IMR-90 (cell line): ENCODE results near the gene TFPI. TPM values are rescaled to one million over a fixed set of nuclear protein-coding genes. Genes with fewer than 3 reads are reported as not detected.

Experiments
- ATAC-seq: fragments of 200-7000 bp; cut with Tn5 transposase; 2 replicates; pipeline ENCODE4 v1.9.1; 2020; ENCODE audit warnings: low read depth, mild to moderate bottlenecking, moderate library complexity
- BruUV-seq: library from RNA; stranded (reverse); fragments of 400-500 nt; replicated peaks from 2 replicates; lab custom pipeline; 2021; lab: Mats Ljungman, UMichigan
- CTCF ChIA-PET: fragments of 300-600 bp; formaldehyde crosslinking; extraction: SDS; loops from one replicate; lab custom pipeline; 2021; ENCODE audit warnings: antibody characterized with exemption; lab: Yijun Ruan, JAX
- POLR2A ChIA-PET: fragments of 300-600 bp; sonication (Branson Sonifier 250); formaldehyde crosslinking; loops from one replicate; lab custom pipeline; 2022; ENCODE audit warnings: antibody characterized with exemption; ENCODE audit not compliant: unreplicated experiment; lab: Charles Lee
- DNase-seq: peaks from one replicate; pipeline ENCODE4 v3.0.0; 2013
- H2AFZ ChIP-seq: replicated peaks from 2 replicates; pipeline ENCODE3; 2013; ENCODE audit warnings: low read length, mild to moderate bottlenecking; ENCODE audit not compliant: poor library complexity
- H2AK5ac ChIP-seq: 2 replicates; pipeline ENCODE4 v1.6.1; 2013; ENCODE audit warnings: low read depth, low read length, inconsistent platforms
- H2AK9ac ChIP-seq: replicated peaks from 2 replicates; pipeline ENCODE3; 2013; ENCODE audit warnings: mild to moderate bottlenecking, low read depth, low read length, moderate library complexity; ENCODE audit not compliant: poor library complexity
- H2BK120ac ChIP-seq: 2 replicates; pipeline ENCODE4 v1.6.1; 2013; ENCODE audit warnings: low read depth, low read length, inconsistent platforms
- H2BK15ac ChIP-seq: 3 replicates; pipeline ENCODE4 v1.6.1; 2013; ENCODE audit warnings: low read depth, low read length, inconsistent platforms
- H2BK20ac ChIP-seq: 2 replicates; pipeline ENCODE4 v1.6.1; 2013; ENCODE audit warnings: low read depth, mild to moderate bottlenecking, inconsistent platforms, low read length, moderate library complexity
- H2BK5ac ChIP-seq: 2 replicates; pipeline ENCODE4 v1.6.1; 2013; ENCODE audit warnings: mild to moderate bottlenecking, low read depth, low read length, inconsistent platforms; ENCODE audit not compliant: poor library complexity, severe bottlenecking
- H3K14ac ChIP-seq: replicated peaks from 2 replicates; pipeline ENCODE4 v1.6.1; 2013; ENCODE audit warnings: low read depth, low read length, inconsistent platforms
- H3K18ac ChIP-seq: 2 replicates; pipeline ENCODE4 v1.6.1; 2013; ENCODE audit warnings: low read depth, low read length, control low read depth
- H3K23ac ChIP-seq: 2 replicates; pipeline ENCODE4 v1.6.1; 2013; ENCODE audit warnings: low read depth, low read length, inconsistent platforms
- H3K27ac ChIP-seq: 2 replicates; pipeline ENCODE4 v1.5.1; 2013; ENCODE audit warnings: mild to moderate bottlenecking, control low read depth, low read length; ENCODE audit not compliant: insufficient read depth
- H3K27me3 ChIP-seq: 2 replicates; pipeline ENCODE4 v1.6.1; 2013; ENCODE audit warnings: low read length; ENCODE audit not compliant: control insufficient read depth, insufficient read depth
- H3K36me3 ChIP-seq: 2 replicates; pipeline ENCODE4 v1.6.1; 2013; ENCODE audit warnings: low read length, mixed read lengths; ENCODE audit not compliant: control insufficient read depth, insufficient read depth
- H3K4ac ChIP-seq: 2 replicates; pipeline ENCODE4 v1.6.1; 2013; ENCODE audit warnings: low read depth, low read length, inconsistent platforms
- H3K4me1 ChIP-seq: 2 replicates; pipeline ENCODE4 v1.6.1; 2013; ENCODE audit warnings: low read length, mixed read lengths; ENCODE audit not compliant: control insufficient read depth, insufficient read depth
- H3K4me2 ChIP-seq: 2 replicates; pipeline ENCODE4 v1.6.1; 2013; ENCODE audit warnings: low read depth, mild to moderate bottlenecking, control low read depth, low read length, moderate library complexity
- H3K4me3 ChIP-seq: 2 replicates; pipeline ENCODE4 v1.5.1; 2013; ENCODE audit warnings: low read depth, mild to moderate bottlenecking, control low read depth, low read length, moderate library complexity; ENCODE audit not compliant: insufficient read depth
- H3K56ac ChIP-seq: 2 replicates; pipeline ENCODE4 v1.6.1; 2013; ENCODE audit warnings: low read length, inconsistent platforms; ENCODE audit not compliant: insufficient read depth; ENCODE audit errors: extremely low read depth
- H3K79me1 ChIP-seq, 2 experiments: 2 replicates each; pipeline ENCODE4 v1.6.1; 2013; ENCODE audit warnings: low read length in 2 of 2, inconsistent platforms in 1 of 2, low read depth in 1 of 2
- H3K9ac ChIP-seq: 2 replicates; pipeline ENCODE4 v1.6.1; 2013; ENCODE audit warnings: low read depth, low read length, control low read depth
- H3K9me1 ChIP-seq: 2 replicates; pipeline ENCODE4 v1.6.1; 2013; ENCODE audit warnings: low read length, inconsistent platforms; ENCODE audit not compliant: insufficient read depth
- H3K9me3 ChIP-seq: 2 replicates; pipeline ENCODE4 v1.6.1; 2013; ENCODE audit warnings: low read length; ENCODE audit not compliant: control insufficient read depth, insufficient read depth
- H4K20me1 ChIP-seq: 2 replicates; pipeline ENCODE4 v1.6.1; 2013; ENCODE audit warnings: low read length, inconsistent platforms; ENCODE audit not compliant: insufficient read depth
- H4K5ac ChIP-seq: 2 replicates; pipeline ENCODE4 v1.6.1; 2013; ENCODE audit warnings: mild to moderate bottlenecking, low read depth, low read length, control low read depth
- H4K8ac ChIP-seq, 2 experiments: 2 replicates each; pipeline ENCODE4 v1.6.1; 2013; ENCODE audit warnings: low read depth in 2 of 2, low read length in 2 of 2, control low read depth in 1 of 2, inconsistent platforms in 1 of 2
- H4K91ac ChIP-seq: 2 replicates; pipeline ENCODE4 v1.6.1; 2013; ENCODE audit warnings: low read depth, low read length, inconsistent platforms; ENCODE audit not compliant: insufficient read depth
- CEBPB ChIP-seq: IDR thresholded peaks from 2 replicates; pipeline ENCODE4 v1.6.1; 2012; ENCODE audit warnings: low read depth, low read length, improper control_type of control experiment
- CHD1 ChIP-seq: IDR thresholded peaks from 2 replicates; pipeline ENCODE4 v1.6.1; 2012; ENCODE audit warnings: low read depth, low read length, improper control_type of control experiment
- FOS ChIP-seq: fragments of 150-350 bp; IDR thresholded peaks from 2 replicates; pipeline ENCODE4 v1.6.1; 2016; ENCODE audit warnings: low read depth, low read length
- MAFK ChIP-seq: IDR thresholded peaks from 2 replicates; pipeline ENCODE4 v1.6.1; 2012; ENCODE audit warnings: low read depth, low read length, improper control_type of control experiment
- MAZ ChIP-seq: IDR thresholded peaks from 2 replicates; pipeline ENCODE4 v1.6.1; 2012; ENCODE audit warnings: low read depth, mild to moderate bottlenecking, low read length, improper control_type of control experiment, moderate library complexity, borderline replicate concordance
- NFE2L2 ChIP-seq: fragments of 150-350 bp; IDR thresholded peaks from 2 replicates; pipeline ENCODE4 v1.6.1; 2016; ENCODE audit warnings: low read depth, mild to moderate bottlenecking, low read length
- POLR2A ChIP-seq: IDR thresholded peaks from 2 replicates; pipeline ENCODE4 v1.6.1; 2012; ENCODE audit warnings: mild to moderate bottlenecking, low read depth, low read length
- RFX5 ChIP-seq: IDR thresholded peaks from 2 replicates; pipeline ENCODE4 v1.8.0; 2012; ENCODE audit warnings: low read depth, mild to moderate bottlenecking, low read length, moderate library complexity
- SMC3 ChIP-seq: fragments of 150-350 bp; IDR thresholded peaks from 2 replicates; pipeline ENCODE4 v1.6.1; 2016; ENCODE audit warnings: low read depth, mild to moderate bottlenecking, antibody characterized with exemption, low read length, moderate library complexity
- WGBS, 2 experiments: methylation state at CpG; one replicate each; pipeline versions ENCODE4 v1.1.5 to v1.1.7; 2013; ENCODE audit warnings: missing lambda C conversion rate in 2 of 2; ENCODE audit not compliant: insufficient read length in 1 of 2; ENCODE audit errors: extremely low coverage in 2 of 2; 5-methylcytosine and 5-hydroxymethylcytosine counted together
- dilution Hi-C: fragments of 300-500 bp; cut with HindIII; formaldehyde crosslinking; loops from one replicate; pipeline ENCODE4 v1.14.3; 2018; ENCODE audit warnings: low sequenced_read_pairs; ENCODE audit not compliant: unreplicated experiment
- in situ Hi-C: fragments of 300-500 bp; cut with MboI; formaldehyde crosslinking; loops from 3 replicates; pipeline ENCODE4 v1.14.3; 2019; ENCODE audit warnings: low sequenced_read_pairs, inconsistent platforms, mixed read lengths
- intact Hi-C: fragments of 100-400 bp; cut with micrococcal nuclease; formaldehyde crosslinking; loops from 2 replicates; pipeline ENCODE4 v1.10.0; 2022
- microRNA-seq, 2 experiments: library from miRNA; stranded (forward) in 1 of 2; unstranded in 1 of 2; fragments of 10-50 nt in 1 of 2; fragments of <30 nt in 1 of 2; gene quantifications in 1 of 2; microRNA quantifications in 1 of 2; one replicate each; pipeline versions ENCODE3 to v1.1.0; 2013 to 2020; ENCODE audit not compliant: insufficient read depth in 1 of 2, insufficient read length in 1 of 2, unreplicated experiment in 1 of 2
- polyA plus RNA-seq, 3 experiments: library from polyadenylated mRNA; depleted of rRNA; stranded (reverse); fragments of >200 nt; gene quantifications; 2 replicates each; pipeline ENCODE4 v1.2.3, GENCODE V29; 2012; ENCODE audit warnings: low replicate concordance in 1 of 3
- small RNA-seq, 5 experiments: library from RNA; depleted of rRNA; stranded (forward); fragments of <200 nt; gene quantifications; one replicate each; pipeline ENCODE3, GENCODE V24; 2012
- total RNA-seq: library from RNA; depleted of rRNA; stranded (reverse); fragments of >200 nt; gene quantifications from 2 replicates; pipeline ENCODE4 v1.2.3, GENCODE V29; 2012; rRNA removed

TFPI gene
- total and polyA plus RNA-seq, 2 of the 4 experiments (the other 2 are of a cell fraction) = 33.9 to 83.0 TPM

DNA sequence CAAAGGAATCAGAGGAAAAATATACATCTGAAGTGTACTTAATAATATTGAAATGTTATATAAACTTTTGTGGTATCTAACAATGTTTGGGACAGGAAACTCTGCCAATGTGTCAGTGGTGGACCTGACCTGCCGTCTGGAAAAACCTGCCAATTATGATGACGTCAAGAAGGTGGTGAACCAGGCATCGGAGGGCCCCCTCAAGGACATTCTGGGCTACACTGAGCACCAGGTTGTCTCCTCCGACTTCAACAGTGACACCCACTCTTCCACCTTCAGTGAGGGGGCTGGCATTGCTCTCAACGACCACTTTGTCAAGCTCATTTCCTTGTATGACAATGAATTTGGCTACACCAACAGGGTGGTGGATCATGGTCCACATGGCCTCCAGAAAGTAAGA is 138.8 kb downstream of the TFPI start:
- WGBS, 2 experiments = 92% methylated on average over 2 of the region's 5 CpGs; no CpG with 5 or more reads in 1 of the 2 experiments
- Histone ChIP-seq H3K4ac (no peak overlapping the region), H3K4me2 (no peak overlapping the region), H3K9me1 (no peaks in the 10 kb centered on the region), H3K18ac (no peak overlapping the region), H4K8ac (no peak overlapping the region), H4K91ac (no peak overlapping the region), H4K5ac (no peak overlapping the region), H3K36me3 (no peaks in the 10 kb centered on the region), H3K27ac (no peak overlapping the region), H2AFZ (no peak overlapping the region), H3K56ac (no peak overlapping the region), H4K20me1 (no peaks in the 10 kb centered on the region), H3K9ac (no peak overlapping the region), H2BK20ac (no peak overlapping the region), H3K4me1 (no peaks in the 10 kb centered on the region), H2AK5ac (no peak overlapping the region), H3K14ac (no peak overlapping the region), H2AK9ac (no peak overlapping the region), H3K4me3 (no peak overlapping the region), H3K23ac (no peak overlapping the region), H2BK15ac (no peak overlapping the region), H2BK120ac (no peak overlapping the region), H3K9me3 (no peaks in the 10 kb centered on the region), H3K79me1 (no peaks in the 10 kb centered on the region), H2BK5ac (no peak overlapping the region), H3K27me3 (no peaks in the 10 kb centered on the region)
- no peak for TF ChIP-seq CHD1
- TF ChIP-seq NFE2L2 = no peak
- no peak for TF ChIP-seq CEBPB
- no peak for TF ChIP-seq SMC3
- TF ChIP-seq FOS = no peak
- no peak for TF ChIP-seq MAZ
- TF ChIP-seq MAFK = no peak
- TF ChIP-seq RFX5 = no peak
- no peak for TF ChIP-seq POLR2A
- intact Hi-C loops = no loop called here
- dilution Hi-C loops = no loop called here
- DNase-seq (no peak), ATAC-seq (no peak)
- in situ Hi-C loops = no loop called here
- no TSS peak for BruUV-seq
- ChIA-PET CTCF (no interaction called here), POLR2A (no interaction called here)

Small RNA genes lying within 50 kb of the gene (microRNA-seq; reads per million reads assigned to microRNA genes)
- gene GAPDHP59 (ENCODE audit: insufficient read depth, insufficient read length) = not detected

Small RNA genes lying within 50 kb of the gene (small RNA-seq; reads per million reads assigned to genes)
- gene GAPDHP59 = 0 reads per million in 5 experiments

Other genes starting within 250 kb of the TFPI start
- 2.5 and 3.0 TPM in 2 replicates for gene CALCRL, start 106.2 kb downstream of the TFPI start, total RNA-seq
- gene CALCRL, start 106.2 kb downstream of the TFPI start, polyA plus RNA-seq (2012; rRNA removed) = 0.65 and 0.66 TPM in 2 replicates